NT2/D1 (cell line): ENCODE data around the gene TMSB10.

ENCODE experiments used
- DNase-seq: peaks from one replicate; pipeline ENCODE4 v3.0.0-alpha.2; 2011; ENCODE audit warnings: low read depth, low spot score
- H3K27me3 ChIP-seq: 2 replicates; pipeline ENCODE4 v1.6.0; 2011; ENCODE audit warnings: mild to moderate bottlenecking; ENCODE audit not compliant: insufficient read length, insufficient read depth
- H3K36me3 ChIP-seq: 2 replicates; pipeline ENCODE4 v1.6.1; 2011; ENCODE audit warnings: mild to moderate bottlenecking, low read length, mixed read lengths; ENCODE audit not compliant: insufficient read depth, insufficient read length
- H3K4me1 ChIP-seq: 2 replicates; pipeline ENCODE4 v1.5.1; 2011; ENCODE audit not compliant: insufficient read depth, insufficient read length
- H3K4me3 ChIP-seq: 2 replicates; pipeline ENCODE4 v1.5.1; 2011; ENCODE audit warnings: low read depth; ENCODE audit not compliant: insufficient read length
- H3K9ac ChIP-seq: 2 replicates; pipeline ENCODE4 v1.6.0; 2011; ENCODE audit warnings: low read depth; ENCODE audit not compliant: insufficient read length
- H3K9me3 ChIP-seq: 2 replicates; pipeline ENCODE4 v1.5.1; 2011; ENCODE audit warnings: mild to moderate bottlenecking, low read length; ENCODE audit not compliant: insufficient read depth
- SUZ12 ChIP-seq: IDR thresholded peaks from 2 replicates; pipeline ENCODE4 v1.6.1; 2011; ENCODE audit not compliant: insufficient read length, insufficient read depth; ENCODE audit errors: extremely low read depth
- YY1 ChIP-seq: IDR thresholded peaks from 2 replicates; pipeline ENCODE4 v1.6.1; 2011; ENCODE audit not compliant: insufficient read length, insufficient read depth
- ZNF274 ChIP-seq: IDR thresholded peaks from 2 replicates; pipeline ENCODE4 v1.6.1; 2011; ENCODE audit warnings: mild to moderate bottlenecking, low read depth, low read length

Gene TMSB10

DNA sequence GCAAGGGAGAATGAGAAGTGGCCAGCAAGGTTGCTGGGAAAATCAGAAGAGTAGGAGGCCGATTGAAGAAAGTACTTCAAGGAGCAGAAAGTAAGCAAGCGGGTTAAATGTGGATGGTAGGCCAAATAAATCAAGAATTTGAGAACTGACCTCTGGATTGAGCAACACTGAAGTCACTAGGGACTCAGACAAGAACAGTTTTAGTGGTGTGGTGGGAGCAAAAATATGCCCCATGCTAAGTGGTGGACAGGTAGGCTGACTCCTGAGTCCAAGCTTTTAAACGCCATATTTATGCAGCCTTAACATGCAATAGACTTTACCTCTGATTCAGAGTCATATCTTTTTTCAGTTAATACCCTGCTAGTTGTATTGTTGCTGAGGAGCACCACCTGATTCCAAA lies 29.1 kb upstream of the TMSB10 start:
- TF ChIP-seq SUZ12 = no peak
- DNase-seq = no peak
- Histone ChIP-seq H3K27me3 (peaks cover 54% of the 10 kb centered on the region), H3K9me3 (no peaks in the 10 kb centered on the region), H3K36me3 (no peaks in the 10 kb centered on the region), H3K4me1 (peaks cover 2% of the 10 kb centered on the region), H3K9ac (no peak overlapping the region), H3K4me3 (no peak overlapping the region)

DNA sequence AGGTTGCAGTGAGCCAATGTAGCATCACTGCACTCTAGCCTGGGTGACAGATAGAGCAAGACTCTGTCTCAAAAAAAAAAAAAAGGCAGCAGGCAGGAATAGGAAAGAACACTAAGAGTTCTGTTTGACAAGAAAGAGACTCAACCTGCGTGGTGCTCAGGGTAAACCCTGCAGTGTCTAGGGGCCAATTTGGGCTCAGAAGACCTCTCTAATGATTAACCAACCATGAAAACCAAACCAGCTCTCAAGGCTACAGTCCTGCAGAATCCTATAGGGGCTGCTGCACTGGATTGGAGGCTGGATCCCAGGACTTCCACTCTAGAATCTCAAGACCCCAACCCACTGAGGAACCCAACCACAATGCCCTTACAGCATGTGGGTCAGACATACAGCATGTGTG lies 27.0 kb upstream of the TMSB10 start:
- no peak for DNase-seq
- H3K27me3 ChIP-seq = peaks cover 71% of the 10 kb centered on the region
- peaks cover 2% of the 10 kb centered on the region for H3K4me1 ChIP-seq
- no peak overlapping the region for H3K4me3 ChIP-seq
- TF ChIP-seq SUZ12 = no peak
- TF ChIP-seq YY1 = no peak
- no peak for TF ChIP-seq ZNF274
- no peaks in the 10 kb centered on the region for H3K9me3 ChIP-seq
- H3K36me3 ChIP-seq = no peaks in the 10 kb centered on the region
- no peak overlapping the region for H3K9ac ChIP-seq

DNA sequence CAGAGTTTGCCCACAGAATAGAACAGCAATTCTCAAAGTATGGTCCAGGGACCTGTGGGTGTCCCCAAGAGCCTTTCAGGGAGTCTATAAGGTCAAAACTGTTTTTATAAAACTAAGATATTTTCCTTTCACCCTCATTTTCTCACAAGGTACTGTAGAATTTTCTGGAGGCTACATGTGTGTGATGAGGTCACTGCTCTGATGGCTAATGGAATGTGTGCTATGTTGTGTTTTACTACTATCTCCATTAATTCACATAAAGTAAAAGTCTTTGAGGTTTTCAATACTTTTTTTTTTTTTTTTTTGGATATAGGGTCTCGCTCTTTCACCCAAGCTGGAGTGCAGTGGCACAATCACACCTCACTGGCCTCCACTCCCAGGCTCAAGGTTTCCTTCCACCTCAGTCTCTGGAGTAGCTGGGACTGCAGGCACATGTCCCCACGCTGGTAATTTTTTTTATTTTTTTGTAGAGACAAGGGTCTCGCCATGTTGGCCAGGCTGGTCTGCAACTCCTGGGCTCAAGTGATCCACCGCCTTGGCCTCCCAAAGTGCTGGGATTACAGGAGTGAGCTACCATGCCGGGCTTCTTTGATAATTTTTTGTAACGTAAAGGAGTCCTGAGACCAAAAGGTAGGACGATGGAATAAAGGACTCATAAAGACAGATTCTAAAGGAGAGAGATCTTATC lies 26.4 kb upstream of the TMSB10 start:
- H3K4me3 ChIP-seq = no peak overlapping the region
- H3K27me3 ChIP-seq = peaks cover 77% of the 10 kb centered on the region

DNA sequence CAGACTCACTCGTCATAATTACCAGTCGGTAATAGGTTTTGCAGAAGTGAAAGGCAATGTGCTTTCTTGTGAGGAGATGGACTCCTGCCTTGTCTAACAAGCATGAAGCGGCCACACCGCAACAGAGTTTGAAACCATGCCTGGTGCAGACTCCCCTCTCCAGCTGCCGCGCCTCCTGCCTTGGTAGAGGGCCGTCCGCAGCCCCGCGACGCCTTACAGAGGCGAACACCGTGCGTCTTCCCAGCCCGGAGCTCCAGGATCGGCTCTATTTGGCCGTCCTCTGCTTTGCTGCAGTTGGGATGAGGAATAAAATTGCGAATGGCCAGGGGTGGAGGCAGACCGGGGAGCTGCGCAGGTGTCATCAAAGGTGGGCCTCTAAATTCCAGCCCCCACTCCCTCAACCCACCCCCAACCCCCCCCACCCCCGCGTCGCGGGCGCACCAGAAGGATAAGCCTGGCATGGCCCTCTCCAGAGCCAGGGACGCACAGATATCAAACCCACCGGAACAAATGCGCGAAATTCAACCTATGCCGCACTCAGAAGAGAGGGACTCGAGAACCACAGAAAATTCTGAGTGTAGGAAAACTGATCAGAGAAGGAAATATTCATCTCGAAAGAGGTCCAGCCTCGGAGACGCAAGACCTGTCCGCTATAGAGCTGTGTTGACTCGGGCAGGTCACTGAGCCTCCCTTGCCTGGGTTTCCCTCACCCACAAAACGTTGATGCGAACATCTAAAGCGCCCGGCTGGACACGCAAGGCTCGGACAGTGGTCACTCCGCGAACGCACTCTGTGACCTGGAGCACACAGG lies 25.7 kb upstream of the TMSB10 start:
- no peaks in the 10 kb centered on the region for H3K36me3 ChIP-seq
- DNase-seq = no peak
- no peaks in the 10 kb centered on the region for H3K9me3 ChIP-seq
- H3K27me3 ChIP-seq = peaks cover 84% of the 10 kb centered on the region
- peak overlapping the region; percentile 74 for H3K9ac ChIP-seq
- H3K4me1 ChIP-seq = peaks cover 2% of the 10 kb centered on the region
- H3K4me3 ChIP-seq = peak overlapping the region; percentile 47
- no peak for TF ChIP-seq SUZ12
- TF ChIP-seq ZNF274 = no peak
- TF ChIP-seq YY1 = no peak

More for the DNA sequence above, 26.4 kb upstream of the TMSB10 start:
- TF ChIP-seq YY1 = no peak
- no peak for TF ChIP-seq ZNF274
- Histone ChIP-seq H3K36me3 (no peaks in the 10 kb centered on the region), H3K4me1 (peaks cover 2% of the 10 kb centered on the region), H3K9me3 (no peaks in the 10 kb centered on the region), H3K9ac (no peak overlapping the region)
- no peak for DNase-seq

DNA sequence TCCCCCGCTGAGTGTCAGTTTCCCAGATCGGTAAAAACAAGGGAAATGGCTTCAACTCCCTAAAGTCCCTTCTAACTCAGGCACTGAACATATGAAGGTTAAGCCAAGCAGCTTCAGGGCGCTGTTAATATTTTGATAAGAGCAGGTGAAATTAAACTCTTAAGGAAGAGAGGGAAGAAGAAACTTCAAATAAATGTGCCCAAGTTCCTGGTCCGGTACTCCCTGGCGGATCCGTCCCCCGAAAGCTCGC lies 25.1 kb upstream of the TMSB10 start:
- Histone ChIP-seq H3K36me3 (no peaks in the 10 kb centered on the region), H3K27me3 (peaks cover 89% of the 10 kb centered on the region), H3K4me3 (peak overlapping the region; percentile 47), H3K9me3 (no peaks in the 10 kb centered on the region), H3K9ac (peak overlapping the region; percentile 74), H3K4me1 (peaks cover 2% of the 10 kb centered on the region)
- no peak for DNase-seq
- TF ChIP-seq SUZ12 = no peak
- no peak for TF ChIP-seq YY1
- TF ChIP-seq ZNF274 = no peak

DNA sequence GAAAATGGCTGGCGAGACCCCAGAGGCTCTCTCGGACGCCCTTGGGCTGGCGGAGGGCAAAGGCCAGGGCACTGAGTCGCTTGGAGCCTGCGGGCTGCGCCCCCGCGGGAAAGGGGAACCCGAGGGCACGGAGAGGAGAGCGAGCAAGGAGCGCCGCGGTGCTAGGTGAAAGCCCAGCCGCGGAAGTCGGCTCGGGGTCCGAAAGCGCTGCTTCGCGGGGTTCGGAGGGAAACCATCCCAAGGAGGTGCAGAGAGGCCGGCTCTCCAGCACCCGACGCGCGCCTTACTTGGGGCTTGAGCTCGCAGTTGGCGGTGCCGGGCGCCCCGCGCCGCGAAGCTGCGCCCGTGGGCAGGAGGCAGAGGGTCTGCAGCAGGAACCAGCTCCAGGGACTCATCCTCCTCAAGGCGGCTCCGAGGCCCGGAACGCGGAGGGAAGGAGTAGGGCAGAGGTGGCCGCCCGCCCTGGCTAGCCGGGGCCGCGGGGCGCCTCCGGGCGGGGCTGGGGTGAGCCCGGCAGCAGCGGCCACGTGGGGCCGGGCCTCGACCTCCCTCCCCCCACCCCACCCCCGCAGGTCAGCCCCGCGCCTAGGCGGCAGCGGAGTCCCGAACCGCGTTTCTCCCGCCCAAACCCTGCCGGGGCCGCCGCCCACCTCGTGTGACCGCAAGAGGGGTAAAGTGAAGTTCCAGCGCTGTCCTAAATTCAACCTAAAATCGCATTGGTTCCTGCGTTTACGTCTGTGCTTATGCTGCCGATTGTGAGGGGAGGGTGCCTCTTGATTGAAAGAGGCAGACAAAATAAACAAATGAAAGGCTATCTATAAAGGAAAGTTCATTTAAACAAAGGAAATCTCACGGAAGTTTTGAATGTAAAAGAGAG lies 24.6 kb upstream of the TMSB10 start, which contains the start of gene TRABD2A:
TSS of gene TRABD2A (minus strand) at position 440 of the 877 bp plus-strand sequence. CDS start at position 395, 45 bp downstream.
- H3K9me3 ChIP-seq = no peaks in the 10 kb centered on the region
- H3K36me3 ChIP-seq = no peaks in the 10 kb centered on the region
- TF ChIP-seq SUZ12 (peak; percentile 75), YY1 (no peak)
- peaks cover 2% of the 10 kb centered on the region for H3K4me1 ChIP-seq
- H3K27me3 ChIP-seq = peaks cover 90% of the 10 kb centered on the region
- H3K9ac ChIP-seq = peak within 1 kb of the TSS; percentile 74
- DNase-seq = no peak
- H3K4me3 ChIP-seq = peak within 1 kb of the TSS; percentile 47

DNA sequence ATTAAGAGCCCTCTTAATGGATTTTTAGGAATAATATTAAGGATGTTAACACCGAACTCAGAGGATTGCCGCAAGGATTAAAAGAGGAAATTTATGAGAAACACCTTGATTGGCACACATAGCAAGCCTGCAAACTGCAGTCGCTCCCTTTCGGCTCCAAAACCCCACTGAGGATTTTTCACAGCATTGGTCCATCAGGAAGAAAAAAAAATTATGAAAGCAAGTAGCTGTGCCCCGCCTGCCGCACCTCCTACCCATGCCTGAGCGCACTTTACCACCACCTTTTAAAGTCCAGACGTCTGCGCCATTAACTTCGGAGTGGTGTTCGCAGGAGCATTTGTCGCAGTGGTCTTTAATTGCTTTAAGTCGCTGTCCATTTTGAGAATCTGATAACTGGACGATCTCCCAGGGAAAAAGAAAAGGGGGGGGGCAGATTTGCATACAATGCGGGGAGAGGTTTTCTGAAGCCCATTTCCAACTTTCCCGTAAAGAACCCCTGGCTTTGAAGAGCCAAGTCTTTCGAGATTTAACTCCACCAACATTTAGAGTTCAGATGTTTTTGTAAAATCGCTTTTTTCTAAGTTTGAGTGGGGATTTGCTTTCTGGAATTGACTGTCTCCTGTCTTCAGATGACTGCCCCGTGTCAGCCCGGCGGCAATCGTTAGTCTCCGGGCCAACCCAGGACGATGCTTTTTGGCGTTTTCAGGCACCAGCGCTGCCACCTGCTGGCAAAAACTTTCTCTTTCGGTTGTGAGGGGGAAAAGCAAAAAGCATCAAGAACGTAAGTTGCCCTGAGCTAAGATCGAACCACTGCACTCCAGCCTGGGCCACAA lies 23.7 kb upstream of the TMSB10 start:
- TF ChIP-seq ZNF274 (no peak), SUZ12 (no peak), YY1 (no peak)
- Histone ChIP-seq H3K27me3 (peaks cover 81% of the 10 kb centered on the region), H3K36me3 (no peaks in the 10 kb centered on the region), H3K4me1 (peaks cover 2% of the 10 kb centered on the region), H3K9ac (peak overlapping the region; percentile 42), H3K9me3 (no peaks in the 10 kb centered on the region), H3K4me3 (peak overlapping the region; percentile 28)
- DNase-seq = peak; percentile 81
